Measurements from ENCODE around the gene FOCAD.

- TF ChIP-seq, protein P1, sequence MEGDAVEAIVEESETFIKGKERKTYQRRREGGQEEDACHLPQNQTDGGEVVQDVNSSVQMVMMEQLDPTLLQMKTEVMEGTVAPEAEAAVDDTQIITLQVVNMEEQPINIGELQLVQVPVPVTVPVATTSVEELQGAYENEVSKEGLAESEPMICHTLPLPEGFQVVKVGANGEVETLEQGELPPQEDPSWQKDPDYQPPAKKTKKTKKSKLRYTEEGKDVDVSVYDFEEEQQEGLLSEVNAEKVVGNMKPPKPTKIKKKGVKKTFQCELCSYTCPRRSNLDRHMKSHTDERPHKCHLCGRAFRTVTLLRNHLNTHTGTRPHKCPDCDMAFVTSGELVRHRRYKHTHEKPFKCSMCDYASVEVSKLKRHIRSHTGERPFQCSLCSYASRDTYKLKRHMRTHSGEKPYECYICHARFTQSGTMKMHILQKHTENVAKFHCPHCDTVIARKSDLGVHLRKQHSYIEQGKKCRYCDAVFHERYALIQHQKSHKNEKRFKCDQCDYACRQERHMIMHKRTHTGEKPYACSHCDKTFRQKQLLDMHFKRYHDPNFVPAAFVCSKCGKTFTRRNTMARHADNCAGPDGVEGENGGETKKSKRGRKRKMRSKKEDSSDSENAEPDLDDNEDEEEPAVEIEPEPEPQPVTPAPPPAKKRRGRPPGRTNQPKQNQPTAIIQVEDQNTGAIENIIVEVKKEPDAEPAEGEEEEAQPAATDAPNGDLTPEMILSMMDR (conservative IDR thresholded peaks at IDR 0.05; ENCODE audit: low read depth, low read length), result no peak
- no peak for TF ChIP-seq EZH2 (IDR thresholded peaks at IDR 0.05; ENCODE audit: low read length, unreplicated experiment)
Measured at GRCh38 chr9:20945269-20945668, 261.2 kb downstream of the FOCAD start.

All from PC-3 (cell line).